MCF 10A (cell line): ENCODE data around the gene STARD9. TPM values are rescaled to one million over a fixed set of nuclear protein-coding genes. Genes with fewer than 3 reads are reported as not detected.

Source experiments
- BruUV-seq: library from RNA; stranded (reverse); fragments of 400-500 nt; replicated peaks from 2 replicates; lab custom pipeline; 2021; lab: Mats Ljungman, UMichigan
- CTCF ChIA-PET: fragments of 300-600 bp; sonication (Branson Sonifier 250); formaldehyde crosslinking; extraction: SDS; loops from one replicate; lab custom pipeline; 2021; ENCODE audit warnings: antibody characterized with exemption, inconsistent platforms; lab: Yijun Ruan, JAX
- POLR2A ChIA-PET: fragments of 300-600, 350-650 bp; sonication (Branson Sonifier 250); formaldehyde crosslinking; extraction: SDS; loops from one replicate; lab custom pipeline; 2020; ENCODE audit warnings: antibody characterized with exemption, inconsistent platforms; lab: Yijun Ruan, JAX
- DNase-seq: peaks from one replicate; pipeline ENCODE4 v3.0.0-alpha.2; 2018; ENCODE audit not compliant: unreplicated experiment
- H3K27ac Mint-ChIP-seq: one replicate; pipeline ENCODE4 v1.8.0; 2022; ENCODE audit warnings: mild to moderate bottlenecking, low read depth, mixed read lengths; ENCODE audit not compliant: unreplicated experiment
- H3K27me3 Mint-ChIP-seq: one replicate; pipeline ENCODE4 v1.8.0; 2022; ENCODE audit warnings: mixed read lengths; ENCODE audit not compliant: insufficient read depth, unreplicated experiment
- H3K36me3 Mint-ChIP-seq: one replicate; pipeline ENCODE4 v1.8.0; 2022; ENCODE audit warnings: mild to moderate bottlenecking, moderate library complexity, mixed read lengths; ENCODE audit not compliant: insufficient read depth, unreplicated experiment
- H3K4me1 Mint-ChIP-seq: one replicate; pipeline ENCODE4 v1.8.0; 2022; ENCODE audit warnings: mixed read lengths; ENCODE audit not compliant: insufficient read depth, unreplicated experiment
- H3K4me3 Mint-ChIP-seq: one replicate; pipeline ENCODE4 v1.8.0; 2022; ENCODE audit warnings: mild to moderate bottlenecking, moderate library complexity, mixed read lengths; ENCODE audit not compliant: unreplicated experiment
- H3K9me3 Mint-ChIP-seq: one replicate; pipeline ENCODE4 v1.8.0; 2022; ENCODE audit warnings: mixed read lengths; ENCODE audit not compliant: unreplicated experiment
- CTCF ChIP-seq: fragments of 200-600 bp; IDR thresholded peaks from one replicate; pipeline ENCODE4 v1.8.0; 2022; ENCODE audit warnings: antibody characterized with exemption, mild to moderate bottlenecking; ENCODE audit not compliant: unreplicated experiment
- intact Hi-C: fragments of 100-400 bp; cut with micrococcal nuclease; formaldehyde crosslinking; loops from 2 replicates; pipeline ENCODE4 v1.14.1; 2022
- total RNA-seq: library from RNA; stranded (reverse); gene quantifications from 2 replicates; pipeline ENCODE4 v1.2.3, GENCODE V29; 2022

The STARD9 gene
- total RNA-seq, 1 experiment from 2014 or later: 2.0 TPM

GRCh38 chr15:42602501-42602900 lies 27.1 kb downstream of the STARD9 start:
- ChIA-PET POLR2A (no interaction called here), CTCF (no interaction called here)
- no peaks in the 10 kb centered on the region for H3K27me3 Mint-ChIP-seq
- no peaks in the 10 kb centered on the region for H3K4me1 Mint-ChIP-seq
- H3K9me3 Mint-ChIP-seq: no peaks in the 10 kb centered on the region
- H3K27ac Mint-ChIP-seq: no peak overlapping the region
- H3K4me3 Mint-ChIP-seq: no peak overlapping the region
- no TSS peak for BruUV-seq
- intact Hi-C loops: no loop called here
- DNase-seq: no peak
- H3K36me3 Mint-ChIP-seq: no peaks in the 10 kb centered on the region
- no peak for TF ChIP-seq CTCF

- H3K4me3 Mint-ChIP-seq: no peak overlapping the region
- ChIA-PET POLR2A (interaction anchor here (0.6 kb wide), 1 partner anchor 17 kb away, joined by 3 read pairs; no protein-coding TSS in a partner anchor), CTCF (no interaction called here)
- TF ChIP-seq CTCF: no peak
- no peaks in the 10 kb centered on the region for H3K27me3 Mint-ChIP-seq
- H3K36me3 Mint-ChIP-seq: no peaks in the 10 kb centered on the region
- H3K27ac Mint-ChIP-seq: no peak overlapping the region
- no peak for DNase-seq
- intact Hi-C loops: no loop called here
- no TSS peak for BruUV-seq
- H3K9me3 Mint-ChIP-seq: no peaks in the 10 kb centered on the region
- no peaks in the 10 kb centered on the region for H3K4me1 Mint-ChIP-seq
Measured at GRCh38 chr15:42603978-42604377, 28.6 kb downstream of the STARD9 start.

GRCh38 chr15:42604894-42605744 lies 29.7 kb downstream of the STARD9 start:
- H3K4me1 Mint-ChIP-seq: no peaks in the 10 kb centered on the region
- TF ChIP-seq CTCF: no peak
- no peak for DNase-seq
- H3K27ac Mint-ChIP-seq: no peak overlapping the region
- no TSS peak for BruUV-seq
- CTCF ChIA-PET: no interaction called here
- intact Hi-C loops: no loop called here
- no peak overlapping the region for H3K4me3 Mint-ChIP-seq
- no peaks in the 10 kb centered on the region for H3K27me3 Mint-ChIP-seq
- H3K36me3 Mint-ChIP-seq: no peaks in the 10 kb centered on the region
- POLR2A ChIA-PET: interaction anchor here (0.7 to 1.2 kb wide), 3 partner anchors 9 to 780 kb away, joined by 3 to 6 read pairs (median 3); no protein-coding TSS in a partner anchor
- no peaks in the 10 kb centered on the region for H3K9me3 Mint-ChIP-seq

- Mint-ChIP-seq H3K27me3 (no peaks in the 10 kb centered on the region), H3K4me1 (no peaks in the 10 kb centered on the region), H3K27ac (no peak overlapping the region), H3K9me3 (no peaks in the 10 kb centered on the region), H3K4me3 (no peak overlapping the region), H3K36me3 (no peaks in the 10 kb centered on the region)
- intact Hi-C loops: no loop called here
- CTCF ChIA-PET: no interaction called here
- DNase-seq: no peak
- no TSS peak for BruUV-seq
- POLR2A ChIA-PET: interaction anchor here (0.7 to 1.2 kb wide), 3 partner anchors 9 to 779 kb away, joined by 3 to 6 read pairs (median 3); no protein-coding TSS in a partner anchor
- TF ChIP-seq CTCF: no peak
Measured at GRCh38 chr15:42605796-42606195, 30.4 kb downstream of the STARD9 start.
